ENCODE data around the gene HTRA2. TPM values are rescaled to one million over a fixed set of nuclear protein-coding genes. Genes with fewer than 3 reads are reported as not detected.

HTRA2 gene
- total and polyA plus RNA-seq, 9 of the 15 experiments (the other 6 are each of a cell fraction or from before 2014, with no cell fraction given) = 54.2 to 71.2 (median 65.8) TPM

DNA sequence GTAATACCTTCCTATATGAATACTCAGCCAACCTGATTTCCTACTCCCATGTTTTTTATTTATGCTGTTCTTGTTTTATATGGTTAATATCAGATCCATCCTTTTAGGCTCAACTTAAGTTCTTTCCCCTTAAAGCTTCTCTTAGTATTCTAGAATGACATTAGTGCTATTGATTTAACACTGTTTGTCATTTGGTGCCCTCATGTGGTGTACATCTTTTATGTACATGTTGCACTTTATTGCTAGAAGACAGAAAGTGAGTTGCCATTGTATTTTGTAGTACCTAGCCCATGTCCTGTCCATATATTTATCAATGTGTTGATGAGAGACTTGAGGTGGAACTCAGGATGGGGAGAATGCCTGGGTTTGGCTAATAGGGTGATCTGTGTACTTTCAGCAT, 2.5 kb downstream of the HTRA2 start (continued):
- TF ChIP-seq REST (IDR thresholded peaks at IDR 0.05; ENCODE audit: borderline replicate concordance) (peak; percentile 71), REST (CRISPR knock-in tag; IDR thresholded peaks at IDR 0.05; ENCODE audit: low read depth) (no peak), KAT7 (CRISPR knock-in tag; IDR thresholded peaks at IDR 0.05; ENCODE audit: borderline replicate concordance) (0 out of 2 replicates have a peak, but pooled peaks have one; percentile 36), LEF1 (IDR thresholded peaks at IDR 0.05) (no peak), FOXA3 (CRISPR knock-in tag; conservative IDR thresholded peaks at IDR 0.05 in 1 of 2, IDR thresholded peaks at IDR 0.05 in 1 of 2) (peak in 1 of 2 experiments; percentile 42; a peak in 1 of 4 replicates), NUFIP1 (IDR thresholded peaks at IDR 0.05; ENCODE audit: partially characterized antibody) (no peak), SETDB1 (IDR thresholded peaks at IDR 0.05; ENCODE audit: low read length) (no peak), STAT6 (CRISPR knock-in tag; IDR thresholded peaks at IDR 0.05) (no peak), RNF2 (IDR thresholded peaks at IDR 0.05) (no peak), THAP7 (CRISPR knock-in tag; IDR thresholded peaks at IDR 0.05) (no peak), PRMT5 (CRISPR knock-in tag; IDR thresholded peaks at IDR 0.05) (no peak)
- TF ChIP-seq, protein P1, sequence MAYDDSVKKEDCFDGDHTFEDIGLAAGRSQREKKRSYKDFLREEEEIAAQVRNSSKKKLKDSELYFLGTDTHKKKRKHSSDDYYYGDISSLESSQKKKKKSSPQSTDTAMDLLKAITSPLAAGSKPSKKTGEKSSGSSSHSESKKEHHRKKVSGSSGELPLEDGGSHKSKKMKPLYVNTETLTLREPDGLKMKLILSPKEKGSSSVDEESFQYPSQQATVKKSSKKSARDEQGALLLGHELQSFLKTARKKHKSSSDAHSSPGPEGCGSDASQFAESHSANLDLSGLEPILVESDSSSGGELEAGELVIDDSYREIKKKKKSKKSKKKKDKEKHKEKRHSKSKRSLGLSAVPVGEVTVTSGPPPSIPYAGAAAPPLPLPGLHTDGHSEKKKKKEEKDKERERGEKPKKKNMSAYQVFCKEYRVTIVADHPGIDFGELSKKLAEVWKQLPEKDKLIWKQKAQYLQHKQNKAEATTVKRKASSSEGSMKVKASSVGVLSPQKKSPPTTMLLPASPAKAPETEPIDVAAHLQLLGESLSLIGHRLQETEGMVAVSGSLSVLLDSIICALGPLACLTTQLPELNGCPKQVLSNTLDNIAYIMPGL (CRISPR knock-in tag; IDR thresholded peaks at IDR 0.05) = no peak
- TF ChIP-seq, protein P2, sequence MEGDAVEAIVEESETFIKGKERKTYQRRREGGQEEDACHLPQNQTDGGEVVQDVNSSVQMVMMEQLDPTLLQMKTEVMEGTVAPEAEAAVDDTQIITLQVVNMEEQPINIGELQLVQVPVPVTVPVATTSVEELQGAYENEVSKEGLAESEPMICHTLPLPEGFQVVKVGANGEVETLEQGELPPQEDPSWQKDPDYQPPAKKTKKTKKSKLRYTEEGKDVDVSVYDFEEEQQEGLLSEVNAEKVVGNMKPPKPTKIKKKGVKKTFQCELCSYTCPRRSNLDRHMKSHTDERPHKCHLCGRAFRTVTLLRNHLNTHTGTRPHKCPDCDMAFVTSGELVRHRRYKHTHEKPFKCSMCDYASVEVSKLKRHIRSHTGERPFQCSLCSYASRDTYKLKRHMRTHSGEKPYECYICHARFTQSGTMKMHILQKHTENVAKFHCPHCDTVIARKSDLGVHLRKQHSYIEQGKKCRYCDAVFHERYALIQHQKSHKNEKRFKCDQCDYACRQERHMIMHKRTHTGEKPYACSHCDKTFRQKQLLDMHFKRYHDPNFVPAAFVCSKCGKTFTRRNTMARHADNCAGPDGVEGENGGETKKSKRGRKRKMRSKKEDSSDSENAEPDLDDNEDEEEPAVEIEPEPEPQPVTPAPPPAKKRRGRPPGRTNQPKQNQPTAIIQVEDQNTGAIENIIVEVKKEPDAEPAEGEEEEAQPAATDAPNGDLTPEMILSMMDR (IDR thresholded peaks at IDR 0.05 in 2 of 3, conservative IDR thresholded peaks at IDR 0.05 in 1 of 3; ENCODE audit: insufficient read depth in 2 of 3, low read depth in 1 of 3, low read length in 3 of 3) = peak; percentile 37 to 63 (median 44); a peak in 5 of 6 replicates

All from K562 (cell line).